Stimulated activated effector memory CD8-positive, alpha-beta T cell treated with anti-CD3 and anti-CD28 coated beads, Interleukin-12 subunit alpha, Interleukin-12 subunit beta, amount 100 ng/mL, for 72 hours (primary cell): ENCODE results near the gene SMG7.

Experiments used
- ATAC-seq: fragments of 150-1000 bp; cut with Tn5 transposase; 2 replicates; pipeline ENCODE4 v1.10.0; 2021
- DNase-seq, 2 donors: peaks; one replicate each; pipeline ENCODE4 v3.0.0; 2021 to 2022; ENCODE audit warnings: low spot score in 2 of 2
- H3K27ac Mint-ChIP-seq: one replicate; pipeline ENCODE4 v1.8.0; 2022; ENCODE audit warnings: mild to moderate bottlenecking, mixed read lengths
- H3K36me3 Mint-ChIP-seq: one replicate; pipeline ENCODE4 v1.8.0; 2022; ENCODE audit warnings: mild to moderate bottlenecking, mixed read lengths
- H3K4me1 Mint-ChIP-seq: one replicate; pipeline ENCODE4 v1.8.0; 2022; ENCODE audit warnings: mixed read lengths
- H3K4me3 Mint-ChIP-seq: one replicate; pipeline ENCODE4 v1.8.0; 2022; ENCODE audit warnings: mild to moderate bottlenecking, mixed read lengths
- H3K9me3 Mint-ChIP-seq: one replicate; pipeline ENCODE4 v1.8.0; 2022; ENCODE audit warnings: mixed read lengths

SMG7 gene

DNA sequence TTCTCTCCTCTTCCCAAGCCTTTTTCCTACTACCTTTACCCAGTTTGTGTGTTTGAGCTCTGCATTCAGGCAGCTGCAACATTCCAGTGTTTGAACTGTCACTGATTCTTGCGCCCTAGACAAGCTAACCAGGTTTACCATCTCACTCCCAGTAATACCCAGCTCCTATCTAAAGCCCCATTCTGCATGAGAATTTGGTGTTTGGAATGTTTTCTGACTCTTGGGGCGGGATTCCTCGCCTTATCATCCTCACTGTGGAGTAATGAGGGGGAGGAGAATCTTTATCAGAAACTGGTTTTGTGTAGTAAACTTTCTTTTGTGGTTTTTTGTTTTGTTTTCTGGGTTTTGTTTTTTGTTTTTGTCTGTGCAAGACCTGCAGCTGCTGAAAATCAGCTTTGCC, 81.5 kb downstream of the SMG7 start:
- H3K27ac Mint-ChIP-seq: peak overlapping the region; percentile 67
- no peaks in the 10 kb centered on the region for H3K9me3 Mint-ChIP-seq
- no peaks in the 10 kb centered on the region for H3K4me1 Mint-ChIP-seq
- DNase-seq (no peak), ATAC-seq (no peak)
- peaks cover 79% of the 10 kb centered on the region for H3K36me3 Mint-ChIP-seq
- H3K4me3 Mint-ChIP-seq: no peak overlapping the region

DNA sequence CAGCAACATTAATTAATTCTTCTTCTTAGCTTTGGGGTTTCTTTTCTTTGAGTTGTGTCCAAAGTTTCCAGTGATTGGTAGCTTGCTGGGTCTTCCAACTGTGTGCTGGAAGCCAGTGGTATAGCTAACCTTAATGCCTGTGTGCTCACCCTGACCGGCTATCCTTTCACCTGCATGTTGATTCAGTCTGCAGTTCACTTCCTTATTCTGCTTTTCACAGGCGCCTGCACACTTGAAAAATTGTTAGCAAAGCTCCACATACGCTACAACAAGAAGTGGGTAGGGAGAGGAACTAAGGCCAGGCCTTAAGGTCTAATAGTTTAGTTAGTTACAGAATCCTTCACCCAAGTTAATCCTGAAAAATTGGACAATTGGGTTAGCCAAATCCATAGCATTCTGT, 82.3 kb downstream of the SMG7 start:
- no peak overlapping the region for H3K4me3 Mint-ChIP-seq
- H3K9me3 Mint-ChIP-seq: no peaks in the 10 kb centered on the region
- H3K36me3 Mint-ChIP-seq: peaks cover 71% of the 10 kb centered on the region
- no peak overlapping the region for H3K27ac Mint-ChIP-seq
- ATAC-seq (no peak), DNase-seq (no peak)
- no peaks in the 10 kb centered on the region for H3K4me1 Mint-ChIP-seq

DNA sequence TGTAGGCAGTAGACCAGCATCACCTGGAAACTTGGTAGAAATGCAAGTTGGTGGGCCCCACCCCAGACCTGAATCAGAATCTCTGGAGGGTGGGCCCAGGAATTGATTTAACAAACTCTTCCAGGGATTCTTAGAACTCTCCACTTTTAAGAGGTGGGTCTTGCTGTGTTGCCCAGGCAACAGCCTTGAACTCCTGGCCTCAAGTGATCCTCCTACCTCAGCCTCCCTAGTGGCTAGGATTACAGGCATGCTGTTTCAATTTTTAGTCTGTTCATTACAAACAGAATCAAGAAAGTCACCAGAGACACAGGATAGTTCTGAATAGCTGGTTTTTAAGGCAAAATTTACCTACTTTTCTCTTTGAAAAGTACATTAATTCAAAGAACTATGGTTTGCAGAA, 86.8 kb downstream of the SMG7 start:
- no peak for ATAC-seq
- no peak overlapping the region for H3K27ac Mint-ChIP-seq
- H3K4me1 Mint-ChIP-seq: no peaks in the 10 kb centered on the region
- DNase-seq: peak in 1 of 2 donors; percentile 22
- H3K9me3 Mint-ChIP-seq: no peaks in the 10 kb centered on the region
- H3K36me3 Mint-ChIP-seq: peaks cover 36% of the 10 kb centered on the region
- H3K4me3 Mint-ChIP-seq: no peak overlapping the region

DNA sequence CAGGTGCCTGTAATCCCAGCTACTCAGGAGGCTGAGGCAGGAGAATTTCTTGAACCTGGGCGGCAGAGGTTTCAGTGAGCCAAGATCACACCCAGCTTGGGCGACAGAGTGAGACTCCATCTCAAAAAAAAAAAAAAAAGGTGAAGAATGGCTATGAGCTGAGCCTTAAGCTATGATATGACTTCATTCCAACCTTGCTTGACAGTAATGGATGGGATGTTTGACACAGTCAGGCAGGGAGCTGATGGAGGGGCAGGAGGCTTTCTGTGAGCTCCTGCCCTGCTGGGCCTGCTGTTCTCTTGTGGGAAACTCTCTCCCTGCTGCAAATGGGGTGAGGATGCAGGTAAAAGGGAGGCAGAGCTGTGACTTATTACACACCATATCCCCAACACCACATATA, 90.4 kb downstream of the SMG7 start:
- Mint-ChIP-seq H3K9me3 (no peaks in the 10 kb centered on the region), H3K36me3 (peaks cover 18% of the 10 kb centered on the region), H3K27ac (no peak overlapping the region), H3K4me3 (no peak overlapping the region), H3K4me1 (peaks cover 7% of the 10 kb centered on the region)
- ATAC-seq: no peak
- no peak for DNase-seq

DNA sequence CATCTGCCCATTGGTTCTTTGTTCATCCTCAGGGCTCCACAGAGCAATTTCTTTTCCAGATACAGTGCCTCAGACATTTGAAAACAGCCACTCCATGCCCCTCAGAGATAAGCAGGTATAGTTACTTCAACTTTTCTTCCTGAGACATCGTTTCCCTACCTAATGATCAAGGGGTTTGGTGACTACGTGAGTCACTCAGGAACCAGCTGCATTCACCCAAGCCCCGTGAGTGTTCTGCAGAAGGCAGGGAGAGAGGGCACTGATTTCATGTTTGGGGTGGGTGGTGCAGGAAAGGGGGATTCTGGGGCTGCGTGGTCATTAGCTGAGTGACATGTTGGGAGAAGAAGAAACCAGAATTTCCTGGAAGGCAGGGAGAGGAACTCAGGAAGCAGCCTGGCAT, 93.0 kb downstream of the SMG7 start:
- H3K27ac Mint-ChIP-seq: no peak overlapping the region
- no peak overlapping the region for H3K4me3 Mint-ChIP-seq
- no peaks in the 10 kb centered on the region for H3K9me3 Mint-ChIP-seq
- DNase-seq (no peak), ATAC-seq (no peak)
- peaks cover 11% of the 10 kb centered on the region for H3K36me3 Mint-ChIP-seq
- H3K4me1 Mint-ChIP-seq: peaks cover 22% of the 10 kb centered on the region

DNA sequence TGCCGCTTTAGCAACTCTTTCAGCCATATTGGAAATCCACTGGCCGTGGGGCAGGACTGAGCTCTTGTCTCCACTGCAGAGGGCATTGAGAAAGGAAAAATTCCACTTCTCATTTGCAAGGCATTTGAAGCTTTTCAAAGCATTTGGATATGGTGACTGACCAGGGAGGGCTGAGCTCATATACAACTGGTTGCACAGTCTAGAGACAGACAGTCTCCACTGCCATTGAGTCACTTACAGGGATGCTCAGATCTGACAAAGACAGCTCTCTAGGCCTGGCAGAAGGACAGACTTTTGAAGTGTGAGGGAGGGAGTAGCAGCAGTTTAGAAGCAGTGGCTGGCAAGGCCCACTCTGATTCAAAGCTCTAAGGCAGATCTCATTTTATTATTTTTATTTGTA, 93.7 kb downstream of the SMG7 start:
- Mint-ChIP-seq H3K27ac (no peak overlapping the region), H3K36me3 (peaks cover 8% of the 10 kb centered on the region), H3K4me1 (peaks cover 22% of the 10 kb centered on the region), H3K4me3 (no peak overlapping the region), H3K9me3 (no peaks in the 10 kb centered on the region)
- DNase-seq (no peak), ATAC-seq (no peak)

DNA sequence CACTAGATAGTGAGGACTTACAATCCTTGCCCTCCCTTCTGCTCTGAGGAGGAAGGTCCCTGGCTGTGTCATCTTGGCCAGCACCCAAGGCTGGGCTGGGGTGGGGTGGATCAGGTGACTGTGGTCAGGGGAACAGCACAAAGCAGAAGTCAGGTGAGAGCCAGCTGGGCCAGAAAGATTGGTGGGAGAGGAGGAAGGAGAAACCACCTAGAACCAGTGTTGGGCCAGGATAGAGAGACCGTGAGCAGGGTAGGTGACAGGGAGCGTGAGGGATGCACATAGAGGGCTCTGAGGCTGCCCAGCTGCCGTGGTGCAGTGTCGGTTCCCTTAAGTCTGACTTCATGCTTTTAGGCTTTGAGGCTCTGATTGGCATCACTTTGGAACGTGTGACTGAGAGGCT, 95.3 kb downstream of the SMG7 start:
- no peak for DNase-seq

DNA sequence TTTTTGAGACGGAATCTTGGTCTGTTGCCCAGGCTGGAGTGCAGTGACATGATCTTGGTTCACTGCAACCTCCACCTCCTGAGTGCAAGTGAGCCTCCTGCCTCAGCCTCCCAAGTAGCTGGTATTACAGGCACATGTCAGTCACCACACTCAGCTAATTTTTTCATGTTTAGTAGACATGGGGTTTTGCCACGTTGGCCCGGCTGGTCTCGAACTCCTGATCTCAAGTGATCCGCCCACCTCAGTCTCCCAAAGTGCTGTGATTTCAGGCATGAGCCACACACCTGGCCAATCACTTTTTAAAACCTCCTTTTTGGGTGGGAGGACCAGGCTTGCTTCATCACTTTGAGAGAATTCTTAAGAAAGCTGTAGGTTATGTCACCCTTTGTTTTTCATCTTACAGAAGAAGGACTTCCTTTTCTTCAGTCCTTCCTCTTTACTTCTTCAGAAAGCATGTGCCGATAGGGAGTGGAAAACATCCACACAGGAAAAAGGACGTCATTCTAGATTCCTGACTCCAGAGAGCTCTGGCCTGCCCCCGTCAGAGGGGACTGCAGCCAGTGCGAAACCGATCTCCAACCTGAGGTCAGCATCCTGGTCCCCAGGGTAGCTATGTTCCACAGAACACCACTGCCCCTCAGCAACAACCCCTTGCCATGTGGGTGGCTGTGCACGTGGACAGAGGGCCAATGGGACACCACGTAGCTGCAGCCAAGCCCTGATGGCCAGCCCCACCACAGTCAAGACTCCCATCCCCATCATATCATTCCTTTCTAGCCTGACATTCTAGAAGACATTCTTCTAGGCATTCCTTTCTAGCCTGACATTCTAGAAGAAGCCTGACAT, 96.1 kb downstream of the SMG7 start:
- DNase-seq: no peak
- peak overlapping the region; percentile 43 for H3K27ac Mint-ChIP-seq
- ATAC-seq: no peak
- H3K36me3 Mint-ChIP-seq: no peaks in the 10 kb centered on the region
- H3K4me1 Mint-ChIP-seq: peaks cover 22% of the 10 kb centered on the region
- H3K4me3 Mint-ChIP-seq: no peak overlapping the region
- H3K9me3 Mint-ChIP-seq: no peaks in the 10 kb centered on the region

More for the DNA sequence above, 95.3 kb downstream of the SMG7 start:
- Mint-ChIP-seq H3K9me3 (no peaks in the 10 kb centered on the region), H3K4me1 (peaks cover 22% of the 10 kb centered on the region), H3K27ac (peak overlapping the region; percentile 43), H3K4me3 (no peak overlapping the region), H3K36me3 (no peaks in the 10 kb centered on the region)
- ATAC-seq: peak; percentile 37

DNA sequence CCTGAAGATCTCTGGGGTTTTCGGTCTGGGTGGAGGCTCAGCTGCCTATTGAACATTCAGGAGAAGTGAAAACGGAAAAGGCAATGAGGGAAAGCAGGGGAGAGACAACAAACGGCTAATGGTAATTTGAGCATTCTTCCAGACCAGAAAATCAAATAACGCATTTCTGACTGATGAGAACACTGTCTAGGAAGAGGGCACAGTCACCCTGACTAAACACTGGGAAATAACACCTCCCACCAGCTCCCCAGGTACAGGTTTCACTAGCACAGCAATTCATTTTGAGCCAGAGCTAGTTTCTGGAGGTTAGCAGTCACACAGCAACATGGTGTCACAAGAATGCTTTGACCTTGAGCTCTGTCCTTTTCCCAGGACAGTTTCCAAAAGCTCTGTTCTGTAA, 96.8 kb downstream of the SMG7 start:
- DNase-seq: no peak
- Mint-ChIP-seq H3K4me3 (no peak overlapping the region), H3K9me3 (no peaks in the 10 kb centered on the region), H3K27ac (no peak overlapping the region), H3K4me1 (peaks cover 22% of the 10 kb centered on the region), H3K36me3 (no peaks in the 10 kb centered on the region)
- ATAC-seq: peak; percentile 77

DNA sequence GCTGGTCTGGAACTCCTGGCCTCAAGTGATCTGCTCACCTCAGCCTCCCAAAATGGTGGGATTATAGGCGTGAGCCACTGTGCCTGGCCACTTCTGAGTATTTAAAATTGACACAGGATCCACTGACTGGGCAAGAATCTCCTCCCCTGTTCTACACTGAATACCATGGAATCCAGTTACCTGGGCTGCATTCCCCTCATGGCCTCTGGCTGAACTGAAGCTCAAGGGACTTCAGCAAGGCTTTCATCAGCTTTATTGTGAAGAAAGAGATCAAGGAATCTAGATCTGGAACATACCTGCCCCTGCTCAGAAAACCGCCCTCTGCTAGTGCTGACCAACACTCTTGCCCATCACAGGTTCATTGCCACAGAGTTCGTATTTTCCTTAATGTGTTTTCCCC, 97.5 kb downstream of the SMG7 start:
- DNase-seq (no peak), ATAC-seq (no peak)
- peaks cover 22% of the 10 kb centered on the region for H3K4me1 Mint-ChIP-seq
- no peaks in the 10 kb centered on the region for H3K9me3 Mint-ChIP-seq
- H3K4me3 Mint-ChIP-seq: no peak overlapping the region
- no peaks in the 10 kb centered on the region for H3K36me3 Mint-ChIP-seq
- no peak overlapping the region for H3K27ac Mint-ChIP-seq

DNA sequence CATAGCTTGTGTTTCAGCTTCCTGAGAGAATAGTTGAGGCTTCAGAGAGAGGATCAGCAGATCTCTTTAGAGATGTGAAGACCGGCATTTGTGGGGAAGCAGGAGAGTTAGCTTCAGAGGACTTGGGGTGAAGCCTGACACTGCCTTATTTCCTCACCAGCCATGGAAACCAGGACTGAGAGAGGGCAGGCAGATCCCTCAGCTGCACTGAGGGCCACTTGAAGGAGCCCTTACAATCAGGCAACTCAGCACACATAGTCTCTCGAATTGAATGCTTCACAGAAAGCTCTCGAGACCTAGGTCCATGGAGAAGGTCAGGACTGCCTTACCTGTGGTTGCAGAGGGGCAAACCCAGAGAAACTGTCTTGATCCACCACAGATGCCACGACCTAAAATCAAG, 98.2 kb downstream of the SMG7 start:
- ATAC-seq (no peak), DNase-seq (no peak)
- no peak overlapping the region for H3K27ac Mint-ChIP-seq
- H3K36me3 Mint-ChIP-seq: no peaks in the 10 kb centered on the region
- H3K9me3 Mint-ChIP-seq: no peaks in the 10 kb centered on the region
- H3K4me1 Mint-ChIP-seq: peaks cover 22% of the 10 kb centered on the region
- no peak overlapping the region for H3K4me3 Mint-ChIP-seq

DNA sequence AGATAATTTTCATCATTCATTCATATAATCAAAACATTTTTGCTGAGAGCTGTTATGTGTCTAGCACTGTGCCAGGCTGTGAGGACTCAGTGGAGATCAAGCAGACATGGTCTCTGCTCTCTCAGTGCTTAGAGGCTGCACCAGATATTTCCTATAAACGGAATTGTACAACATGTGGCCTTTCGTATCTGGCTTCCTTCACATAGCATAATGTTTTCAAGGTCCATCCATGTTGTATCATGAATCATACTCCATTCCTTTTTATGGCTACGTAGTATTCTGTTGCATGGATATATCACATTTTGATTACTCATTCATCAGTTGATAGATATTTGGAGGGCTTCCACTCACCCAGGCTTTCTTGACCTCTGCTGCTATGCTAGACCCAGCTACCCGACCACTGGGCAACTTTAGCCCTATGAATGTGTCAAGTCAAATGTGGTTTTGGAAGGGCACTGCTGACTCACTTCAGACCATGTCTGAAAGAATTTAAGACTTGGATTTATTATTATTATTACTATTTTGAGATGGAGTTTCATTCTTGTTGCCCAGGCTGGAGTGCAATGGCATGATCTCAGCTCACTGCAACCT, 99.5 kb downstream of the SMG7 start:
- ATAC-seq: no peak
- no peak for DNase-seq
- Mint-ChIP-seq H3K4me1 (peaks cover 22% of the 10 kb centered on the region), H3K36me3 (no peaks in the 10 kb centered on the region), H3K4me3 (no peak overlapping the region), H3K27ac (no peak overlapping the region), H3K9me3 (no peaks in the 10 kb centered on the region)

DNA sequence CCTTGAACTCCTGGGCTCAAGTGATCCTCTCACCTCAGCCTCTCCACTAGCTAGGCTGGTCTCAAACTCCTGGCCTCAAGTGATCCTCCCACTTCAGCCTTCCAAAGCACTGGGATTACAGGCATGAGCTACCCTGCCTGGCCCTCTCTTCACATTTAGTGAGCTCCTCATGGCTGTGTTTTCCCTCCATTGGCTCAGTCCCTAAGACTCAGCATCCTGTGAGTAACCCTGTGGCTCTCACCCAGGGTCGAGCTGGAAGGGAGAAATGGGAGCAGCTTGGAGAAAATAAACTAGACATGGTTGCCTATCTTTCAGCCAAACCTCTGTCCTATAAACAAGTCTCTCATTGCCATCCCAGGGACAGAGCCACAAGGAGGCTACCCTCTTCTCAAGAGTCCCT, 100.4 kb downstream of the SMG7 start:
- no peak overlapping the region for H3K4me3 Mint-ChIP-seq
- H3K27ac Mint-ChIP-seq: no peak overlapping the region
- peaks cover 15% of the 10 kb centered on the region for H3K4me1 Mint-ChIP-seq
- DNase-seq: no peak
- no peak for ATAC-seq
- H3K36me3 Mint-ChIP-seq: no peaks in the 10 kb centered on the region
- H3K9me3 Mint-ChIP-seq: no peaks in the 10 kb centered on the region

DNA sequence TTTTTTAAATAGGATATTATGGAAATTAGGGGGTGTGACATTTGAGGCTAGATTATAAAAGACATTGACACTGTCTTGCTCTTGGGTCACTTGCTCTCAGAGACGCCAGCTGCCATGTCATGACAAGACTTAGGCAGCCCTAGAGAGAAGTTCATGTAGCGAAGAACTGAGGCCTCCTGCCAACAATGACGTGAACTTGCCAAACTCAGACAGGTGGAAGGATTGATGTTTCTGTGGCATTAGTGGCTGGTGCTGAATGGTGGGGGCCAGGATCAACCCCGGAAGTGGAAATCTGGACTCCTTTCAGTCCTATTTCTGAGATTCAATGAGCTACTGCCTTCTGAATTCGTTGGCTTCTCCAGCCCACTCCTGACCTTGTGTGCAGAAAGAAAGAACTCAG, 103.3 kb downstream of the SMG7 start:
- Mint-ChIP-seq H3K36me3 (no peaks in the 10 kb centered on the region), H3K27ac (no peak overlapping the region), H3K4me1 (peaks cover 10% of the 10 kb centered on the region), H3K4me3 (no peak overlapping the region), H3K9me3 (no peaks in the 10 kb centered on the region)
- DNase-seq (no peak), ATAC-seq (no peak)

DNA sequence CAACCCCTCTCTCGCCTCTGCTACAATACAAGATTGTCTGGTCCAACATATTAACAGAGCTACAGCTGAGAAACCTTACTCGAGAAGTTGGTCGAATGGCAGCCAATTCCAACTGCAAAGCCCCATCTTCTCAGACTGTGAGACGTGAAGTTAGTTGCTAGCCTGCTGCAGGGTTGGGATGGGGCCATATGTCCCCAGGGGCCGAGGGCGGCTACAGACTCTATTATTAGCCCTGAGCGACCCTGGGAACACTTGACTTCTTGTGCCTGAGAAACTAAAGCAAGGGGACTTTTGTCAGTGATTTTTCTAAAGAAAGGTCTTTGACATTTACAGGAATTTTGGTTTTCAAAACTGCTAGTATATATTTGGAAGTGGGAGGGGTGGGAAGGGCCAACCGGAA, 104.2 kb downstream of the SMG7 start:
- H3K9me3 Mint-ChIP-seq: no peaks in the 10 kb centered on the region
- no peaks in the 10 kb centered on the region for H3K36me3 Mint-ChIP-seq
- H3K4me1 Mint-ChIP-seq: peaks cover 10% of the 10 kb centered on the region
- DNase-seq (no peak), ATAC-seq (no peak)
- H3K27ac Mint-ChIP-seq: no peak overlapping the region
- H3K4me3 Mint-ChIP-seq: no peak overlapping the region

DNA sequence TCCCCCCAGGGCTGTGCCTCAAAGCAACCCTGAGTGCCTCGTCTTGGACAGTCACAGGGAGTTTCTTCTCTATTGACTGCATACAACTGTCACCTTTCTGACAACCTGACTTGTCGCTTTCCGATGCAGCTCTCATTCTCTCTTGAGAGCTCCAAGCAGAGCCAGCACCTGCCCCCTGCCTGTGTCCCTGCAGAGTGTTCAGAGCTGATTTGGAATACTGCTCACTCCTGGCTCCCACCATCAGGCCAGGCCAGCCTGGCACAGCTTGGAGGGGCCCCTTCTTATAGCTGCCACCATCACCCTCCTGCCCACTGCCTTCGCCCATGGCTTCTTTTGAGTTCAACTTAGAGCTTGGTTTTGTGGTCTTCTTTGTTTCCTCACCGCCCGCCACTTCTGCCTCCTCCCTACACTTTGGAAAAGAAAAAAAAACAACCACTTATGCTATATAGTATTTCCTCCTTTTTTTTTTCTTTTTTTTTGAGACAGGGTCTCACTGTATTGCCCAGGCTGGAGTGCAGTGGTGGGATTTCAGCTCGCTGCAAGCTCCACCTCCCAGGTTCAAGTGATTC, 105.7 kb downstream of the SMG7 start:
- Mint-ChIP-seq H3K9me3 (no peaks in the 10 kb centered on the region), H3K27ac (peak overlapping the region; percentile 29), H3K4me1 (peaks cover 10% of the 10 kb centered on the region), H3K36me3 (no peaks in the 10 kb centered on the region), H3K4me3 (no peak overlapping the region)
- no peak for DNase-seq
- peak; percentile 39 for ATAC-seq
